WTC11 (cell line): ENCODE results near the gene PDK3. TPM values are rescaled to one million over a fixed set of nuclear protein-coding genes. Genes with fewer than 3 reads are reported as not detected.
A peak's percentile ranks its signal among the peaks of the same experiment; 100 is the strongest.

Experiments
- ATAC-seq: fragments of 200-7000 bp; cut with Tn5 transposase; 2 replicates; pipeline ENCODE4 v1.10.0; 2021; ENCODE audit warnings: mild to moderate bottlenecking, moderate library complexity
- Bru-seq: library from RNA; stranded (reverse); fragments of 400-500 nt; gene quantifications from one replicate; lab custom pipeline; 2021; lab: Mats Ljungman, UMichigan
- CTCF ChIA-PET: fragments of 300-600 bp; sonication (Branson Sonifier 250); formaldehyde crosslinking; loops from one replicate; lab custom pipeline; 2021; ENCODE audit warnings: antibody characterized with exemption; lab: Charles Lee
- POLR2A ChIA-PET: fragments of 350-600 bp; sonication (Branson Sonifier 250); formaldehyde crosslinking; loops from one replicate; lab custom pipeline; 2021; ENCODE audit warnings: antibody characterized with exemption; lab: Charles Lee
- DNase-seq: peaks from one replicate; pipeline ENCODE4 v3.0.0; 2021; ENCODE audit warnings: low spot score
- H3K27ac Mint-ChIP-seq: 2 replicates; pipeline ENCODE4 v1.8.0; 2021; ENCODE audit warnings: mixed read lengths
- H3K27me3 Mint-ChIP-seq: 2 replicates; pipeline ENCODE4 v1.8.0; 2021; ENCODE audit warnings: low read depth, mild to moderate bottlenecking, moderate library complexity, mixed read lengths
- H3K36me3 Mint-ChIP-seq: 2 replicates; pipeline ENCODE4 v1.8.0; 2021; ENCODE audit warnings: mixed read lengths
- H3K4me1 Mint-ChIP-seq: 2 replicates; pipeline ENCODE4 v1.8.0; 2022; ENCODE audit warnings: mixed read lengths
- H3K4me3 Mint-ChIP-seq: 2 replicates; pipeline ENCODE4 v1.8.0; 2021; ENCODE audit warnings: mild to moderate bottlenecking, moderate library complexity, mixed read lengths
- H3K9me3 Mint-ChIP-seq: 2 replicates; pipeline ENCODE4 v1.8.0; 2021; ENCODE audit warnings: mixed read lengths
- ARID4B ChIP-seq: sonication (generic); formaldehyde crosslinking; IDR thresholded peaks from 2 replicates; pipeline ENCODE4 v1.8.0; 2023; ENCODE audit warnings: missing genetic modification reagents, mild to moderate bottlenecking, borderline replicate concordance
- CBFB ChIP-seq: sonication (generic); formaldehyde crosslinking; IDR thresholded peaks from 2 replicates; pipeline ENCODE4 v1.8.1; 2022; ENCODE audit warnings: mild to moderate bottlenecking, low read depth, missing genetic modification reagents
- E2F1 ChIP-seq: sonication (generic); formaldehyde crosslinking; IDR thresholded peaks from 2 replicates; pipeline ENCODE4 v1.8.0; 2022; ENCODE audit warnings: mild to moderate bottlenecking, missing genetic modification reagents
- E2F5 ChIP-seq: sonication (generic); formaldehyde crosslinking; IDR thresholded peaks from 2 replicates; pipeline ENCODE4 v1.8.1; 2022; ENCODE audit warnings: mild to moderate bottlenecking, moderate library complexity, missing genetic modification reagents
- FOXK1 ChIP-seq: sonication (generic); formaldehyde crosslinking; IDR thresholded peaks from 2 replicates; pipeline ENCODE4 v1.8.0; 2022; ENCODE audit warnings: mild to moderate bottlenecking, moderate library complexity, missing genetic modification reagents
- FOXP4 ChIP-seq: sonication (generic); formaldehyde crosslinking; IDR thresholded peaks from 2 replicates; pipeline ENCODE4 v1.8.0; 2022; ENCODE audit warnings: mild to moderate bottlenecking, missing genetic modification reagents
- HMGA2 ChIP-seq: fragments of 250-450 bp; sonication (Bioruptor Pico); IDR thresholded peaks from 2 replicates; pipeline ENCODE4 v1.4.0; 2021; ENCODE audit warnings: mild to moderate bottlenecking, moderate library complexity
- JAZF1 ChIP-seq: fragments of 250-450 bp; sonication (Bioruptor Pico); IDR thresholded peaks from 2 replicates; pipeline ENCODE4 v1.9.0; 2021; ENCODE audit warnings: moderate library complexity, mild to moderate bottlenecking, inconsistent platforms
- JUN ChIP-seq: sonication (generic); formaldehyde crosslinking; IDR thresholded peaks from 2 replicates; pipeline ENCODE4 v1.8.0; 2023; ENCODE audit warnings: mild to moderate bottlenecking, missing genetic modification reagents
- MYBL2 ChIP-seq: sonication (generic); formaldehyde crosslinking; IDR thresholded peaks from 2 replicates; pipeline ENCODE4 v1.8.1; 2023; ENCODE audit warnings: mild to moderate bottlenecking, moderate library complexity, missing genetic modification reagents
- NFYB ChIP-seq: sonication (generic); formaldehyde crosslinking; conservative IDR thresholded peaks from 2 replicates; pipeline ENCODE4 v1.8.0; 2022; ENCODE audit warnings: low read depth, missing genetic modification reagents
- PREB ChIP-seq: sonication (generic); formaldehyde crosslinking; IDR thresholded peaks from 2 replicates; pipeline ENCODE4 v1.8.1; 2022; ENCODE audit warnings: mild to moderate bottlenecking, missing genetic modification reagents, moderate library complexity, borderline replicate concordance
- RORB ChIP-seq: fragments of 250-450 bp; sonication (Bioruptor Pico); IDR thresholded peaks from 2 replicates; pipeline ENCODE4 v1.9.0; 2021; ENCODE audit warnings: mild to moderate bottlenecking
- SP1 ChIP-seq: sonication (generic); formaldehyde crosslinking; conservative IDR thresholded peaks from 2 replicates; pipeline ENCODE4 v1.8.1; 2022; ENCODE audit warnings: missing genetic modification reagents
- STAT6 ChIP-seq: sonication (generic); formaldehyde crosslinking; conservative IDR thresholded peaks from 2 replicates; pipeline ENCODE4 v1.8.1; 2023; ENCODE audit warnings: mild to moderate bottlenecking, low read depth, missing genetic modification reagents, moderate library complexity
- USF1 ChIP-seq: sonication (generic); formaldehyde crosslinking; IDR thresholded peaks from 2 replicates; pipeline ENCODE4 v1.8.0; 2022; ENCODE audit warnings: mild to moderate bottlenecking, missing genetic modification reagents
- USF2 ChIP-seq: sonication (generic); formaldehyde crosslinking; IDR thresholded peaks from 2 replicates; pipeline ENCODE4 v1.8.1; 2023; ENCODE audit warnings: mild to moderate bottlenecking, missing genetic modification reagents, moderate library complexity
- ZNF232 ChIP-seq: sonication (generic); formaldehyde crosslinking; IDR thresholded peaks from 2 replicates; pipeline ENCODE4 v1.8.0; 2022; ENCODE audit warnings: mild to moderate bottlenecking, missing genetic modification reagents
- ZNF263 ChIP-seq: sonication (generic); formaldehyde crosslinking; IDR thresholded peaks from 2 replicates; pipeline ENCODE4 v1.8.1; 2022; ENCODE audit warnings: low read depth, mild to moderate bottlenecking, moderate library complexity, missing genetic modification reagents
- ZNF317 ChIP-seq: sonication (generic); formaldehyde crosslinking; IDR thresholded peaks from 2 replicates; pipeline ENCODE4 v1.8.1; 2023; ENCODE audit warnings: low read depth, mild to moderate bottlenecking, moderate library complexity, missing genetic modification reagents, borderline replicate concordance
- long read RNA-seq, 3 experiments: library from RNA in 1 of 3; library from capped mRNA in 1 of 3; library from polyadenylated mRNA in 1 of 3; unstranded in 2 of 3; stranded (forward) in 1 of 3; transcript quantifications; one replicate each; pipeline ENCODE4 v2.0.0, GENCODE V29; 2021
- total RNA-seq: library from RNA; stranded (reverse); gene quantifications from 3 replicates; pipeline ENCODE4 v1.2.3, GENCODE V29; 2021

The PDK3 gene
- total RNA-seq: 34.4 to 38.1 TPM (median 36.8 TPM) in 3 replicates
- percentile 71 among the genes with signal in this experiment for Bru-seq, nascent RNA
- long read RNA-seq, experiment 1, transcript PDK3-201 (11 exons, 1,809 nt): minor isoform, 17 of 69 reads
- long read RNA-seq, experiment 1, transcript PDK3-202 (12 exons, 1,921 nt): major isoform, 39 of 69 reads
- long read RNA-seq, experiment 1, partial matches to known transcripts: 0 of 69 reads
- long read RNA-seq, experiment 1, other reads (novel, unspliced or antisense): 13 of 69 reads
- long read RNA-seq, experiment 2, transcript PDK3-202 (12 exons, 1,921 nt): major isoform, 17 of 34 reads
- long read RNA-seq, experiment 2, partial matches to known transcripts: 8 of 34 reads
- long read RNA-seq, experiment 2, other reads (novel, unspliced or antisense): 7 of 34 reads
- long read RNA-seq, experiment 3, partial matches to known transcripts: 3 of 9 reads
- long read RNA-seq, experiment 3, other reads (novel, unspliced or antisense): 2 of 9 reads

- CTCF ChIA-PET: interaction anchor here (0.6 to 1.2 kb wide), 6 partner anchors 27 to 206 kb away, joined by 3 to 5 read pairs (median 4); no protein-coding TSS in a partner anchor
- no peaks in the 10 kb centered on the region for H3K9me3 Mint-ChIP-seq
- DNase-seq (peak; percentile 84), ATAC-seq (peak; percentile 94)
- peaks cover 24% of the 10 kb centered on the region for H3K4me1 Mint-ChIP-seq
- H3K27ac Mint-ChIP-seq: peak within 1 kb of the TSS; percentile 96
- H3K4me3 Mint-ChIP-seq: peak within 1 kb of the TSS; percentile 74
- H3K27me3 Mint-ChIP-seq: no peaks in the 10 kb centered on the region; the same call in 1 of the 2 replicates
- POLR2A ChIA-PET: interaction anchor here (0.6 to 1.0 kb wide), 2 partner anchors 23 to 265 kb away, joined by 3 to 5 read pairs; no protein-coding TSS in a partner anchor
- no peaks in the 10 kb centered on the region for H3K36me3 Mint-ChIP-seq
- TF ChIP-seq SP1 (CRISPR knock-in tag) (peak; percentile 54), E2F5 (0 out of 2 replicates have a peak, but pooled peaks have one; percentile 23), MYBL2 (CRISPR knock-in tag) (0 out of 2 replicates have a peak, but pooled peaks have one; percentile 62), JUN (CRISPR knock-in tag) (no peak), FOXK1 (CRISPR knock-in tag) (peak; percentile 43; the same call in 1 of the 2 replicates), CBFB (CRISPR knock-in tag) (no peak), ZNF263 (CRISPR knock-in tag) (no peak), JAZF1 (CRISPR knock-in tag) (no peak), STAT6 (CRISPR knock-in tag) (no peak), RORB (no peak), NFYB (CRISPR knock-in tag) (peak; percentile 52; the same call in 1 of the 2 replicates), ZNF317 (no peak), USF1 (CRISPR knock-in tag) (peak; percentile 26; the same call in 1 of the 2 replicates), HMGA2 (CRISPR knock-in tag) (no peak), USF2 (CRISPR knock-in tag) (peak; percentile 65), E2F1 (CRISPR knock-in tag) (no peak), FOXP4 (CRISPR knock-in tag) (no peak; the same call in 1 of the 2 replicates), ZNF232 (no peak), PREB (CRISPR knock-in tag) (no peak), ARID4B (CRISPR knock-in tag) (peak; percentile 16; the same call in 1 of the 2 replicates)
Observed at GRCh38 chrX:24464836-24465531, at the start of gene PDK3. Gene PDK3, plus strand, starts transcription at chrX:24465286. Its CDS starts 170 bp downstream, at chrX:24465456.
